Subcutaneous abdominal adipose tissue (tissue), 5 donors: ENCODE data around the gene NRAP.

ENCODE experiments used
- H3K27ac ChIP-seq: one replicate; pipeline ENCODE4 v1.7.0; 2013; ENCODE audit warnings: low read depth, mild to moderate bottlenecking, inconsistent platforms, low read length, moderate library complexity
- H3K27me3 ChIP-seq, 5 donors: one replicate each; pipeline ENCODE4 v1.7.0; 2013; ENCODE audit warnings: low read length in 5 of 5, inconsistent platforms in 1 of 5; ENCODE audit not compliant: control insufficient read depth in 5 of 5, insufficient read depth in 4 of 5
- H3K36me3 ChIP-seq, 5 donors: one replicate each; pipeline ENCODE4 v1.7.0; 2013; ENCODE audit warnings: low read length in 5 of 5; ENCODE audit not compliant: control insufficient read depth in 5 of 5, insufficient read depth in 5 of 5
- H3K4me1 ChIP-seq, 5 donors: one replicate each; pipeline ENCODE4 v1.7.0; 2013; ENCODE audit warnings: low read length in 5 of 5, mild to moderate bottlenecking in 3 of 5, moderate library complexity in 1 of 5; ENCODE audit not compliant: control insufficient read depth in 5 of 5, insufficient read depth in 5 of 5
- H3K4me3 ChIP-seq, 5 donors: one replicate each; pipeline ENCODE4 v1.7.0; 2013; ENCODE audit warnings: low read length in 5 of 5, low read depth in 1 of 5
- H3K9ac ChIP-seq, 5 donors: one replicate each; pipeline ENCODE4 v1.7.0; 2013; ENCODE audit warnings: low read length in 5 of 5, mild to moderate bottlenecking in 4 of 5, moderate library complexity in 3 of 5
- H3K9me3 ChIP-seq, 5 donors: one replicate each; pipeline ENCODE4 v1.7.0; 2013; ENCODE audit warnings: low read length in 5 of 5; ENCODE audit not compliant: control insufficient read depth in 5 of 5
- donor health status: healthy.
- donor health status: healthy.
- donor health status: healthy.
- donor health status: healthy.
- donor health status: healthy.

The NRAP gene

DNA sequence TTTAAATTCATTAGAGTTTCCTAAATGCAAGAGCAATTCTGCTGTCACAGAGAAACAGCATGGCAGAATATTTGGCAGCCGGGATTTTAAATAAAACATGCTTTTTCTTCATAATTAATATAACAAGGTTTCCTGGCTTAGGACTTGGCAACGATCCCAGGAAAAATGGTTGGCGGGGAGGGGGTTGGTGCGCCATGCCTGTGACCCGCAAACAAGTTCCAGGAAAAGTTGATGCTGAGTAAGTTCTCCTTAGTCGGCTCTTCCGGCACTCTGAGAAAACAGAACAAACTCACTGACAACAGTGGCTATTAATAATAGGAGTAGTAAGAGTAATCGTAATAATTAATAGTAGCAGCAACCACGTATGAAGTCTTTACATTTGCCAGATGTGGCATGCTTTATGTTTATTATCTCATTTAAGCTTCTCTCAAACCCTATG lies 106.4 kb downstream of the NRAP start:
- H3K27ac ChIP-seq: no peak overlapping the region

DNA sequence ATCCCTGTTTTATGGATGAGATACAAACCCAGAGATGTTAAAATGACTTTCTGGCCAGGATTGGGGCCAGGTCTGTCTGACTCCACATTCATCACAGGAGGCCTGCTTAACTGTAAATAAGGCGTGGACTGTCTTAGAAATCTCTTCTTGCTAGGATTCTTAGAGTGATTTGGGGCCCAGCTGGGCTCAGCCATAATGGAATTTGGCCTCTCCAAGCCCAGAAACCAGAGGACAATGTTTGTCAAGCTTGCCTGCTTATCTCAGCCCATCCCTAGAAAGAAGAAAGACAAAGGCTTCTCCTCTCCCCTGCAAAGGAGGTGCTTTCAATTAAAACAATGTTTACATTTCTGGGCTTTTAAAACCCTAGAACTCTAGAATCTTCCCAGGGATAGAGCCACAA lies 108.1 kb downstream of the NRAP start:
- H3K4me3 ChIP-seq: no peak overlapping the region

More for the DNA sequence above, 106.4 kb downstream of the NRAP start:
- no peaks in the 10 kb centered on the region for H3K36me3 ChIP-seq
- H3K27me3 ChIP-seq: peaks cover 0 to 3% (median 0%) of the 10 kb centered on the region in 5 donors
- no peaks in the 10 kb centered on the region for H3K9me3 ChIP-seq
- no peak overlapping the region for H3K4me3 ChIP-seq
- peaks cover 0 to 14% (median 10%) of the 10 kb centered on the region in 5 donors for H3K4me1 ChIP-seq
- no peak overlapping the region for H3K9ac ChIP-seq

DNA sequence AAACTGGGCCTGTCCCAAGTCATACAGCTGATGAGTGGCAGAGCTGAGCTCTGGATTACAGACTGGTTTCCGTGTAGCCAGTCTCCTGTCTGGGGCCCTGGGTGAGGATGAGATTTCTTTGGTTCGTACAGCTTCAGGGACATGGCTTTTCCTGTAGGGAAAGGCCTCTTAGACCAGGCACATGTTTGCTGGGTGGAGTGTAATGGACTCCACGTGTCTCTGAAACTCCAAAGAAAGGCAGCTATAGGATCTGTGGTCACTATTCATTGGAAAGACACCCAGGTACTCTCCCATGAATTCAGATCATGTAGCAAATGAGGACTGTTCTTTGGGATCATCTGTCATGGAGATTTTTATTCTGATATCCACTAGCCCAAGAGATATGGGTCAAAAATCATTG lies 108.6 kb downstream of the NRAP start:
- H3K4me1 ChIP-seq: peaks cover 0 to 18% (median 4%) of the 10 kb centered on the region in 5 donors
- no peak overlapping the region for H3K4me3 ChIP-seq
- H3K9me3 ChIP-seq: no peaks in the 10 kb centered on the region
- no peak overlapping the region for H3K9ac ChIP-seq
- H3K27me3 ChIP-seq: peaks cover 0 to 3% (median 0%) of the 10 kb centered on the region in 5 donors
- no peak overlapping the region for H3K27ac ChIP-seq
- no peaks in the 10 kb centered on the region for H3K36me3 ChIP-seq

More for the DNA sequence above, 108.1 kb downstream of the NRAP start:
- no peaks in the 10 kb centered on the region for H3K36me3 ChIP-seq
- H3K27me3 ChIP-seq: peaks cover 0 to 3% (median 0%) of the 10 kb centered on the region in 5 donors
- peaks cover 0 to 14% (median 4%) of the 10 kb centered on the region in 5 donors for H3K4me1 ChIP-seq
- H3K9me3 ChIP-seq: no peaks in the 10 kb centered on the region
- H3K27ac ChIP-seq: no peak overlapping the region
- H3K9ac ChIP-seq: no peak overlapping the region

DNA sequence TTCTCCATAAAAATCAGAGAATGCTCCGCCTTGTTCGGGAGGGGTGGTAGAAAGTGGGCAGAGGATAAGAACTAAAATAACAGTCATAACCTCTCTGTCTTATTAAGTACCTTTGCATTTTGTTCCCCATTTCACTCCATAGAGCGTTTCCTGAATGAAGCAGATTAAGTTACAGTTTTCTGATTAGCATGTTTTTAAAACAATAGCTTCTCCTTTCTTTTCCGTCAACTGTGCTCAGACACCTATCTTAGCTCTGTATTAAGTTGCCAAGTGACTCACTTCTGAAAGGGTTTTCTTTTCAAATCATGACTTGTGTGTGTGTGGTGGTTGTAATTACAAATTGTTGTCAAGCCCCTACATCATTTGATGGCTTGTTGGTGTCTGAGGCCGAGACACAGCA lies 109.6 kb downstream of the NRAP start:
- H3K4me3 ChIP-seq: no peak overlapping the region
- no peak overlapping the region for H3K27ac ChIP-seq
- H3K9ac ChIP-seq: no peak overlapping the region
- H3K4me1 ChIP-seq: peaks cover 0 to 18% (median 4%) of the 10 kb centered on the region in 5 donors
- H3K36me3 ChIP-seq: no peaks in the 10 kb centered on the region
- H3K27me3 ChIP-seq: peaks cover 0 to 3% (median 0%) of the 10 kb centered on the region in 5 donors
- H3K9me3 ChIP-seq: no peaks in the 10 kb centered on the region

DNA sequence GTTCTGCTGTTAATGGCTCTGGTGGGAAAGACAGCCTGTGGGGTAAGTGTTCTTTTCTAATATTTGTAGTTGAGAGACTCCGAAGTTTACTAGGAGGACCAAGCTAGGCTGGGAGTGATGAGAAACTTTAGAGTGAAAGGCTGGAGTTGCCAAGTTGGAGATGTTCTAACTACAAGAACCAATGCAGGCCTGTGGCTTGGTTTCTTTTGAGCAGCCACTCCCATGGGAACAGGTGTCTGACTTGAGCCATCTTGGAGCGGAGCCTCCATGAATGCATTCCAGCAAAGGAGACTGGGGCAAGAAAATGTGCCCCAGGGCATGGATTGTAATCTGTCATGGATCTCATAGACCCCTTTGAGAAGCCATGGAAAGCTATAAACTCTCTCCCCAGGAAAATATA lies 110.7 kb downstream of the NRAP start:
- Histone ChIP-seq H3K4me3 (no peak overlapping the region), H3K27me3 (peaks cover 0 to 3% (median 0%) of the 10 kb centered on the region in 5 donors), H3K36me3 (no peaks in the 10 kb centered on the region), H3K4me1 (peaks cover 0 to 18% (median 4%) of the 10 kb centered on the region in 5 donors), H3K9ac (no peak overlapping the region), H3K27ac (no peak overlapping the region), H3K9me3 (no peaks in the 10 kb centered on the region)

DNA sequence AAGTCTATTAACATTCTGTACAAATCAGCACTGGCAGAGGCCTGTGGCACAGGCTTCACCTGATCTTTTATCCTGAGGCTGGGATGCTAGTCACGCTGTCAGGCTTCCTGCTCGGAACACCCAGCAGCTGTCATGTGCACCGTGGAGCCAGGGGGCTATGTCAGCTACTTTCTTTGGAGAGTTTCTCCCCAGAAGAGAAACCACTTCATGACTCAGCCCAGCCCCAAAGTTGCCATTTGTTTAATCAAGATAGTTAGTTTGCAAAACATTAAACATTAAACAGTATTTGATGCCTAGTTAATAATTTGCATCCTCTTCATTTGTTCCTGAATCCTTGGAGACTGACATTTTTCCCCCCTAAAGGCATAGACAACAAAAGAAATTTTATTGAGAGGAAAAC lies 111.1 kb downstream of the NRAP start, which contains the start of gene HABP2:
Gene HABP2 (plus strand): TSS at position 353 of the 400 bp plus-strand sequence. CDS start 69 bp downstream, outside the sequence.
- no peak within 1 kb of the TSS for H3K4me3 ChIP-seq
- no peak within 1 kb of the TSS for H3K27ac ChIP-seq
- H3K9me3 ChIP-seq: no peaks in the 10 kb centered on the region
- H3K27me3 ChIP-seq: peaks cover 0 to 3% (median 0%) of the 10 kb centered on the region in 5 donors
- H3K4me1 ChIP-seq: peaks cover 0 to 15% (median 4%) of the 10 kb centered on the region in 5 donors
- no peak within 1 kb of the TSS for H3K9ac ChIP-seq
- no peaks in the 10 kb centered on the region for H3K36me3 ChIP-seq

DNA sequence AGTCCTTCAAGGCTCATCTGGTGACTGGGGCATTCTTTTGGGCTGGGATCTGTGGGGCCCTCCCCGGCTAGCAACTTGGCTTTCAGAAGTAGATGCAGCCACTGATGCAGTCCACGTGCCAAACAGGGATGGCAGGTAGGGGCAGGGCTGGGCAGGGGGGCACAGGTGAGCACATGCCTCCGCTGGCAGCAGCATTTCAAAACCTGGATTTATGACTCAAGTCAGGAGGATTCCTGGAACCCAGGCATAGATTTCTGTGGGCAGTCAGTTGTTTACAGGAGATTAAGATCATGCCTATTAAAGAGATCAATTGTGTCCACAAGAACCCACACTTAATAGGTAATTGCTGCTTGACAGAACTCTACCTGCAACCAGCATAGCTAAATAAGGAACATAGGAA lies 111.8 kb downstream of the NRAP start:
- H3K9ac ChIP-seq: no peak overlapping the region
- H3K9me3 ChIP-seq: no peaks in the 10 kb centered on the region
- no peaks in the 10 kb centered on the region for H3K36me3 ChIP-seq
- peaks cover 0 to 3% (median 0%) of the 10 kb centered on the region in 5 donors for H3K27me3 ChIP-seq
- no peak overlapping the region for H3K4me3 ChIP-seq
- H3K27ac ChIP-seq: no peak overlapping the region
- H3K4me1 ChIP-seq: peaks cover 0 to 11% (median 0%) of the 10 kb centered on the region in 5 donors

DNA sequence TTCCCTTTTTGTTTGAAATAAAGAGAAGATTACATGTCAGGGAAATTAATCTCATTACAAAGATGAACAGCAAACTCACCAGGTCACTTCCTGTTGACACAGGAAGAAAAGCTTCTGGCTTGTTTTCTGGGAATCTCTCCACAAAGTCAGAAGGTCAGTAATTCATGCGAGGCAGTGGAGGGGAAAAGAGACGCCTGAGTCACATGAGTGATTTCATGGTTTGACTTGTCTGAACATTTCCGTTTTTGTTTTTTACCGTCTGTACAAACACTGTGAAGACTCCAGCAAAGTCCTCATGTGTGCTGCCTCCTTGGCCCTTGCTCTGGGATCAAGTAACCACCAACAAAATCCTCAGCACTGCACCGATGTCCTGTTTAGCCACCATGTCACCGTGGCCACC lies 113.5 kb downstream of the NRAP start:
- Histone ChIP-seq H3K4me3 (no peak overlapping the region), H3K4me1 (peaks cover 0 to 8% (median 0%) of the 10 kb centered on the region in 5 donors), H3K9ac (no peak overlapping the region), H3K27ac (no peak overlapping the region), H3K9me3 (no peaks in the 10 kb centered on the region), H3K27me3 (no peaks in the 10 kb centered on the region), H3K36me3 (no peaks in the 10 kb centered on the region)

DNA sequence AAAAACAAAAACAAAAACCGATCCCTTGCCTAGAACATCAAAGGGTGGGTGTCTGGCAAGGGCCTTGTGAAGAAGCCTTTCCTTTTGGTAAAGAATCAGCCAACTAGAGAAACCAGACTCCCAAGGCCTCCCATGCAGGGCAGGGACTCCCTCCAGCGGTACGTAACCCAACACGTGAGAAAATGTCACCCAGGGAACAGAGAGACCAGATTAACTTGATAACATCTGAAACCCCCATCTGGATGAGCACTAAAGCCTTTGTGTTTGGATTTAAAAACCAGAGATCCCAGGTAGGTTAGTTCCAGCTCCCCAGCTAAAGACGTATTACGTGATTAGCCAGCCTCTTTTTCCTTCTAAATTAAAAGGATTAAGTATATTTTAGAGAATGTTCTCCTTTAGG lies 114.0 kb downstream of the NRAP start:
- Histone ChIP-seq H3K4me3 (no peak overlapping the region), H3K4me1 (peaks cover 0 to 8% (median 0%) of the 10 kb centered on the region in 5 donors), H3K27me3 (no peaks in the 10 kb centered on the region), H3K9me3 (no peaks in the 10 kb centered on the region), H3K9ac (no peak overlapping the region), H3K36me3 (no peaks in the 10 kb centered on the region), H3K27ac (no peak overlapping the region)

DNA sequence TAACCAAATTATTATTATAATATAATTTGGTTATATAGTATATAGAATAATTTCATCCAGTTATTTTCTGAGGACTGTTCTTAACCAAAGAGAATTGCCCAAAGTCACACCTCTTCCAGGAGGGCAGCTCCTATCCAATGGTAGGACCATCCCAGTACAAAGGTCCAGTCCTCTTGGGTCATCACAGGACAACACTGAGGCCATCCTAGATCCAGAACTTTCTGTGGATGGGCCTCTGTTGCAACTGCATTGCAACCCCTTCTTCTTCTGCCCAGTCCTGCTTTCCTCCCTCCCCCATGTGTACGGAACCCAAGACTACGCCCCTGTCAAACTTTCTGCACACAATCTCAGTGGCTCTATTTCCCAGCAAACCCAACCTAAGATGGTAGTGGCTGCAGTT lies 116.4 kb downstream of the NRAP start:
- Histone ChIP-seq H3K4me3 (no peak overlapping the region), H3K9ac (no peak overlapping the region), H3K27ac (no peak overlapping the region), H3K27me3 (no peaks in the 10 kb centered on the region), H3K9me3 (no peaks in the 10 kb centered on the region), H3K4me1 (peaks cover 0 to 8% (median 0%) of the 10 kb centered on the region in 5 donors), H3K36me3 (no peaks in the 10 kb centered on the region)
